Activated CD4-positive, alpha-beta T cell treated with anti-CD3 and anti-CD28 coated beads, Interleukin-2, amount 50 U/mL, for 4 hours (primary cell): ENCODE results near the gene TUFM.
"Not testable (repeated sequence)": the region's sequence is repeated elsewhere in the genome, so short reads cannot be mapped to it uniquely, and the experiment has no call there.

Experiments
- DNase-seq, 2 experiments: peaks; one replicate each; pipeline ENCODE4 v3.0.0-alpha.2; 2020

The TUFM gene

DNA sequence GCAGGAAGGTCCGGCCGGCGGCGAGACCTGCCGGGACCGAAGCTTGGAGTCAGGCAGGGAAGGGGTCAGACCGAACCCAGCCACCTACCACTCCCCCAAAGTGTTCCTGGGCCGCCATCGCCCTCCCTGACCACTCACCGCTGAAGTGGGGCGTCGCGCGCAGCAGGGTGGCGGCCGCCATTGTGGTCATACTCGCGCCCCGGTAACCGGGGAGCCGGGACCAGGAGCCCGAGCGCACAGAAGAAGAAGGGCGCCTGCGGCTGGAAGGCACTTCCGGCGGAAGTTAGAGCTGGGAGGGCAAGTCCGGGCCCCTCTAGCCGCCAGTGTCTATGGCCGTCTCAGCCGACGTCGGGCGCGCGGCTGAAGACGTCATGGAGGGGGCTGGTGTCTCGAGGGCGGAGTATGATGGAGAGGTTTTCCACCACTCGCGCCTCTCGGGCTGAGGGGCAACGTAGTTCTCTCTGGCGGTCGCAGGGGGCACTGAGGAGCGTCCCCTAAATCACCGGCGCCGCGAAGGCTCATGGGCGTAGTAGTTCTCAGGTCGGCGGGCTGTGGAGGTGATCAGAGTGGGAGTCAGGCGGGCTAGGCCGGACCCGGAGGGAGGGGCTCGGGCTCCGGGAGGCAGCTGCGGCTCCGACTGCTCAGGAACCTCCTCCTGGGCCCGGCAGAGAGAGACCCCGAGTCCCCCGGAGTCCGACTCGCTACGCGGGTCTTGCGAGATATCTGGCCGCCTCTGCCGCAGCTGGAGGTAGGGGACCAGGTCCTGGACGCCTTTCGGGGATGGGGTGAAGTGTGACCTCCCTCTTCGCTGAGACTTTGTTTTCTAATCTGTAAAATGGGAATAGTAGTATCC, at the start of gene TUFM:
TSS of gene TUFM (minus strand) at position 269 of the 853 bp plus-strand sequence. CDS start at position 190, 79 bp downstream.
- peak; percentile 97 to 98 for DNase-seq

DNA sequence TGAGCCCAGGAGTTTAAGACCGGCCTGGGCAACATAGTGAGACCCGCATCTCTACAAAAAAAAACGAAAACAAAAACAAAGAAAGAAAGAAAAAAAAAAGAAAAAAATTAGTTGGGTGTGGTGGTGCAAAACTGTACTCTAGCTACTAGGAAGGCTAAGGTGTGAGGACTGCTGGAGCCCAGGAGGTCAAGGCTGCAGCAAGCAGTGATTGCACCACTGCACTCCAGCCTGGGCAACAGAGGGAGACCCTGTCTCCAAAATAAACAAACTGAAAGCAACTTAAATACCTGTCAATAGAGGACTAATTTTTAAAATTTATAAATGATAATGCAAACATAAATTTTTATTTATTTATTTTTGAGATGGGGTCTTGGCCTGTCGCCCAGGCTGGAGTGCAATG, 49.5 kb upstream of the TUFM start:
- DNase-seq = no peak

DNA sequence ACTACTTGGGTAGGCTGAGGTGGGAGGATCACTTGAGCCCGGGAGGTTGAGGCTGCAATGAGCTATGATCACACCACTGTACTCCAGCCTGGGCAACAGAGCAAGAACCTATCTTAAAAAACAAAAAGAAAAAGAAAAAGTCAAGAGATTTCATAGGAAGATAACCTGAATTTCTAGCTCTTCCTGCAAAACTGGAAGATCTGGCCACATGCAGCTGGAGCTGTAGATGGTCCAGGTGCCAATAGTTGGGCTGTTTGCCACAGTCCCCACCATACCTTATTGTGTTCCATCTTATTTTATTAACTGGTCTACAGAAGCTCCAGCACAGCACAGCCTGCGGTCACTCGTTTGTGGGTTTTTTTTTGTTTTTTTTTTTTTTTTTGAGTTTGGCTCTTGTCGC, 47.1 kb upstream of the TUFM start:
- DNase-seq = no peak

DNA sequence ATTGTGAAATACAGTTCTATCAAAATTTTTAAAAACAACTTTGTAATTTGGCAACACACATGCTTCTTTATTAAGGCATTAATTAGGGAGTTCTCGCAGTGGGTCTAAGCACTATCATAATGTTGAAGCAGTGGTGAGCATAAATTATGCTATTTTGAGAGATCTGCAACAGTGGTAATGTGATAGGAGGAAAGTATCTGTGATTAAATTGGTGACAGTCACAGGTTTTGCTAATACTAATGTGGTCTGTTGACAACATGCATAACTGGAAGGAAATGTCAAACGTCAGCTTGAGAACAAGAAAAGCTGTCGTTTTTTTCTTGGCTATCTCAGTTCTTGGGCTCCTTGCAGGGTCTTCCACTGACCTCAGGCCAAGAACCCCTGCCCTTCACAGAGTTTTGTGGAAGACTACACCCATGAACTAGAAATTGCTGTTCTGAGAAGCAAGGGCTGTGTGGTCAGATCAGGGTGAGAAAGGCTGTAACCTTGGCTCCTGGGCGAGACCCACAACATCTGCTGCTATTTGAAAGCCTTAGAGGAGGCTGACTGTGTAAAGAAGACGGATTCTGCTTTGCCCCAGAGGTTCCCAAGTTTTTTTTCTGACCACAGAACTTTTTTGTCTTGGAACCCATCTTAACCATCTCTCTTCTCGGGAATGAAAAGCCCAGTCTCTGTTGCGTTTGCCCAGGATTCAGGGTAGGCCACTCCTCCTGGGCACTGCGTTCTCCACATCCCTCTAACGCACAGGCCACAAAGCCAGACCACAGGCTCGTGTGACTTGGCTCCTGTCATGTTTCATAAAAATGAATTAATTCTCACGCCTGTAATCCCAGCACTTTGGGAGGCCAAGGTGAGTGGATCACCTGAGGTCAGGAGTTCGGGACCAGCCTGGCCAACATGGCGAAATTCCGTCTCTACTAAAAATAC, 46.1 kb upstream of the TUFM start:
- no peak for DNase-seq

DNA sequence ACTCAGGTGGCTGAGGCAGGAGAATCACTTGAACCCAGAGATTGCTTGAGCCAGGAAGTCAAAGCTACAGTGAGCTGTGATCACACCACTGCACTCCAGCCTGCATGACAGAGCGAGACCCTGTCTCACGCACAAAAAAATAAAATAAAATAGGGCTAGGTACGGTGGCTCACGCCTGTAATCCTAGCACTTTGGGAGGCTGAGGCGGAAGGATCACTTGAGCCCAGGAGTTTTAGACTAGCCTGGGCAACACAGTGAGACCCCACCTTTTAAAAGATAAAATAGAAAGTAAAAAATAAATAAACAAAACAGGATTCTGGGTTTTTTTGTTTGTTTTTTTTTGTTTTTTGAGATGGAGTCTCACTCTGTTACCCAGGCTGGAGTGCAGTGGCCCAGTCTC, 44.2 kb upstream of the TUFM start:
- not testable (repeated sequence) for DNase-seq

DNA sequence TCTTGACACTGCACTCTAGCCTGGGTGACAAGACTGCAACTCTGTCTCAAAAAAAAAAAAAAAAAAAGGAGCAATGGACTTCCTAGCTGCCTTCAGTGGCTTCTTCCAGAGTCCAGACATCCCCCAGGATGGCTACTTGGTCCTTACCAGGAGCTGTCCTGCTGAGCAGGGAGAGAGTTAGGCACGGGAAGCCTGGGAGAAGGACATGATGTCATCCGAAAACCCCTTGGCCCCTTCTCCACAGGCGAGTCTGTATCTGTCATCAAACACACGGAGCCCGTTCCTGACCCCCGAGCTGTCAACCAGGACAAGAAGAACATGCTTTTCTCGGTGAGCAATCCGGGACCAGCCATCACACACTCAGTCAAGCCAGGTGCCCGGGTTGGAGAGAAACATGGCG, 40.8 kb upstream of the TUFM start:
- DNase-seq = no peak

DNA sequence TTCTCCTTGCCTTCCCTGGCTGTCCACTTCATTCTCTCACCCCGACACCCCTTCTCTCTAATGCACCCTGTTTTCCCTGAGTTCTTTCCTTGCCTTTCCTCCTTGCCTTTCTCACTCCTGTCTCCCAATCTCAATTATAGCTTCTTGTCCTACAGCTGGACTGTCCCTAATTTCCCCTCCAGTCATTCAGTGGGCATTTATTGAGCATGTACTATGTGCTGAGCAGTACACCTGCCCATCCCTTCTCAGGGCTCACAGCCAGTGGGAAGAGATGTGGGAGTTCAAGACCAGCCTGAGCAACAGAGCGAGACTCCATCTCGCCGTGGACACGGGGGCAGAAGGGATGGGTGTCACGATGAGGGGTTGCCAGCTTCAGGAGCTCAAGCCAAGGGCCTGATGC, 37.9 kb upstream of the TUFM start:
- DNase-seq = no peak

DNA sequence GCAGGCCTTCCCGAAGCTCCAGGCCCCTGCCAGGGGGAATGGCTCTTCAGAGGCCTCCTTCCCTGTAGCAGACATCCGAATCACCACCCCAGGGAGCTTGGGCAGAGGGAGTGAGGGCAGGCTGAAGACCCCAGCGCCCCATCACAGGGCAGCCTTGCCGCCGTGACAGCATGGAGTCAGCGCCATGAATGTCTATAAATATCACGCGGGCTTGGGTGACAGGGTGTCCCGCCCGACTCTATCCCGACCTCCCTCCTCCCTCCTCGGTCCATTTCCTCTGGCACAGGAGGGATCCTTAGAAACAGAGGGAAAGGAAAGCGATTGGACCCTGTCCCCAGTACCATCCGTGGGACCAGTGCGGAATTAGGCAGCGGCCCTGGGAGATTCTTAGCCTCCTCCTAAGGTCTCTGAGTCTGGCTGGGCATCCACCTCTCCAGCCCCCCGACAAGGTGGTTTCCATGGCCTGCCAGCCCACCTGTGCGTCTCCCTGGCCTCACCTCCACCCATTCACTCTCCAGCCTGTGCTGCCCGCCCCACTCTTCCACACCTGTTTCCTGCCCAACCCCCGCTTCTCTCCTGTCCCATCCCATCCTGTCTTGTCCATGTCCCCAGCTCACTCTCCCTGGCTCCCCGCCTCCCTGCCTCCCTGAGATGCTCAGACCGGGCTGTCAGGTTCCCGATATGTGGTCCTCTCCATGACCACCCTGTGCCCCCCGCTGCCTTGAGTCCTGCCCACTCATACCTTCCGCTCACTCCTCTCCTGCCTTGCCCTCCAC, 37.3 kb upstream of the TUFM start:
- DNase-seq = no peak

DNA sequence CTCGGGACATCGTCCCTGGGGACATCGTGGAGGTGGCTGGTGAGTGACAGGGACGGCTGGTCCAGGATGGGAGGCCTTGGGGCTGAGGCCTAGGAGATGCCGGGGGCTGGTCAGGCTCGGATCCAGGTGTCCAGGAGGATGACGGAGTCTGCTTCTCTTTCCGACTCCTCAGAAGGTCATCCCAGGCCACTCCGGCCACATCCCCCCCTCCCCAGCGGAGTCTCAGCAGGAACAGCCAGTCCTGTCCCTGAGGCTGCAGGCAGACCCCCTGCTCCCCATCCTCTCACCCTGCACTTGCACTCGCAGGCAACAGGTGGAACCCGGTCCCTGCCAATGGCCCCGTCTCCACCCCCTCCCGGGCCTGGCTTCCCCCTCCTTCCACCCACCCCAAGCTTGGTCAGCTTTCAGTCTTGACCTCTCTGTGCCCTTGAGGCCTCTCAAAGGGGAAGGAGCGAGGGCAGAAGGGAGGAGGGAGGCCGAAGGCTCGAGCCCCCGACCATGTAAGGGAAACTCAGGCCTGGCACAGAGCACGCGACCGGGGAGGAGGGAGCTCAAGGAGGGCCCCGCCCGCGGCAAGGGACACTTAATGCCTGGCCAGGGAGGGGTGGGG, 36.5 kb upstream of the TUFM start:
- no peak for DNase-seq

DNA sequence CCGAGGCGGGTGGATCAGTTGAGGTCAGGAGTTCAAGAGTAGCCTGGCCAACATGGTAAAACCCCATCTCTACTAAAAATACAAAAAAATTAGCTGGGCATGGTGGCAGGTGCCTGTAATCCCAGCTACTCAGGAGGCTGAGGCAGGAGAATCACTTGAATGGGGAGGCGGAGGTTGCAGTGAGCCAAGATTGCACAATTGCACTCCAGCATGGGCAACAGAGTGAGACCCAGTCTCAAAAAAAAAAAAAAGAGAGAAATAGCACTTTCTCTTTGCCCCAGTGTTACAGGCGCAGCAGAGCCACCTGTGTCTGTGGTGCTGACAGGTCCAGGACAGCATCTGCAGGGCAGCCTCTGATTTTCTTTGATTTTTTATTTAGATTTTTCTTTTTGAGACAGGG, 35.4 kb upstream of the TUFM start:
- DNase-seq = not testable (repeated sequence)

DNA sequence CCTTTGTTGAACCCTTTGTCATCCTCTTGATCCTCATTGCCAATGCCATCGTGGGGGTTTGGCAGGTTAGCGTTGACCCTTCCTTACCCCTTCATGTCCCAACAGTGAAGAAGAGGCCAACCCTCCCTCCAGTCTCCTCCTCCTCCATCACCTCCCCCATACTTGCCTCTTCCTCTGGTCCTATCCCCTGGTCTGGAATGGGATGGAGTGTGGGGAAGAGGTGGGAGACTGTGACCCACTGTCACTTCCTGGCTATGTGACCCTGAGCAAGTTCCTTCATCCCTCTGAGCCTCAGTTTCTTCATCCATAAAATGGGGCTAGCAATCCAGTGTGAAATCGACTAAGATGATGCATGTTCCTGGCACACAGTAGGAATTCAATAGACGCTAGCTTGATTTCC, 34.8 kb upstream of the TUFM start:
- DNase-seq = no peak

DNA sequence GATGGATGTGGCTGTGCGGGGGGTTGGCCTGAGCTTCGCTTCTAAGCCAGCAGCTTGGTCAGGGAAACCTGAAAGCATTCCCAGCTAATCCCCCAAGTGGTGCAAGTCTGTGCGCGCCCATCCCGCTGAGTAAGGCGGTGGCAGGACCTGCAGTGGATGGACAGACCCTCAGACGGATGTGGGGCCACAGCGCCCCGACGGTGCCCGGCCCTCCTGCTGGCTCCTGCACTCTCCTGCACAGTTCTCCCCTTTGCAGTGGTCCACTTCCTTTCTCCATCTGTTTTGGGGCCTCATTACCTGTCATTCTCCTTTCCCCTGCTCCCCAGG, 34.4 kb upstream of the TUFM start:
- DNase-seq = no peak

DNA sequence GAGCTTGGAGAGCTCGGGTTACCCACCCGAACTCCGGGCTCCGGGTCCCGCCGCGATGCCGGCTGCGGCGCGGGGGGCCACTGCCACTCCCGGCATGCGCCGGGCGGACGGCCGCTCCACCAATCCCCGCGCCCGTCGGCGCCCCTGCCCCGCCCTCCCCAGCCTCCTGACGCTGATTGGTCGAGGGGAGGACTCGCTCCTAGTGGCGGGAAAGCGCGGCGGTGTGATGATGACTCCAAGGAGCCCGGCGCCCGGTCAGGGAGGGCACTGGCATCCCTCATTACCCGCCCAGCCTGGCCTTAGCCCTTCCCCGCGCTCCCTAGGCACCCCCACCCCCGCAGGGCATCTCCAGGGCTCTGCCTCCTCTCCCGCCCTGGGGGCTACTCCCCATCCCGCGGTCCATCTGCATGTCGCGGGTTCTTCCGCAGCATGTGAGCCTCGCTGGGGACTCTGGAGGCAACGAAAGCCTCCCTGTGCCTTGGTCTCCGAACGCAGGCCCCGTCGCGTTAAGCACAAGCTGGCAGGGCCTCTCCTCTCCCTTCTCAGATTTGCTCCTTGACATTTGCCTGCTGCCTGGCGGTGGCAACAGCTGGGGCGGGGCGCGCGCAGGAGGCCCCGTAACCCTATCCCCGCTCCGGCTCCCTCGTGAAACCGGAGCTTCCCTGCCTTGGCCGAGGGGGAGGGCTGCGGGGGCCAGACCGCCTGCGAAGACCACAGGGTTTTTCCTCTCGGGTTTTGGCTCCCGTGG, 33.9 kb upstream of the TUFM start:
- DNase-seq = peak; percentile 87 to 89

DNA sequence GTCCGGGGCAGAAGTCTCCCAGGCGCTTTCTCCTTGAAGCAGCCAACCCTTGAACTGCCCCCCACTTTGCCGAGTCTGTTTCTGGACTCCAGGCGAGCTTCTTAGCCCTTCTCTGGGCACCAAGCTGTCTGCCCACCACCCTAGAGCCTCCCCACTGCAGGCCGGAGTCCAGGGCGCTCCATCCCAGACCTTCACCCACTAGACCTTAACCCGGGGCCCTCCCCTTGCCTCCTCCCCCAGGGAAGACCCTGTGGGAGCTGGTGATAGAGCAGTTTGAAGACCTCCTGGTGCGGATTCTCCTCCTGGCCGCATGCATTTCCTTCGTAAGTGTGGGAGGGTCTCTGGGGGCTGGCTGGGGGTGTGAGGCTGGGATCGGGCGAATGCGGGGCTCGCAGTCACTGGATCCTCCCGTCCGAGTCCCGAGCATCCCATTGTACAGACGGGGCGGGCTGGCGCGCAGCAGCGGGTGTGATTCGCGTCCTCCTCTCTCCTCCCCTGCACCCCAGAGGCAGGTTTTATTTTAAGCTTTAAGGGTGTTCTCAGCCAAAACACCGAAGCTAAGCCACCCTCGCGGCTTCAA, 33.2 kb upstream of the TUFM start:
- DNase-seq = no peak

DNA sequence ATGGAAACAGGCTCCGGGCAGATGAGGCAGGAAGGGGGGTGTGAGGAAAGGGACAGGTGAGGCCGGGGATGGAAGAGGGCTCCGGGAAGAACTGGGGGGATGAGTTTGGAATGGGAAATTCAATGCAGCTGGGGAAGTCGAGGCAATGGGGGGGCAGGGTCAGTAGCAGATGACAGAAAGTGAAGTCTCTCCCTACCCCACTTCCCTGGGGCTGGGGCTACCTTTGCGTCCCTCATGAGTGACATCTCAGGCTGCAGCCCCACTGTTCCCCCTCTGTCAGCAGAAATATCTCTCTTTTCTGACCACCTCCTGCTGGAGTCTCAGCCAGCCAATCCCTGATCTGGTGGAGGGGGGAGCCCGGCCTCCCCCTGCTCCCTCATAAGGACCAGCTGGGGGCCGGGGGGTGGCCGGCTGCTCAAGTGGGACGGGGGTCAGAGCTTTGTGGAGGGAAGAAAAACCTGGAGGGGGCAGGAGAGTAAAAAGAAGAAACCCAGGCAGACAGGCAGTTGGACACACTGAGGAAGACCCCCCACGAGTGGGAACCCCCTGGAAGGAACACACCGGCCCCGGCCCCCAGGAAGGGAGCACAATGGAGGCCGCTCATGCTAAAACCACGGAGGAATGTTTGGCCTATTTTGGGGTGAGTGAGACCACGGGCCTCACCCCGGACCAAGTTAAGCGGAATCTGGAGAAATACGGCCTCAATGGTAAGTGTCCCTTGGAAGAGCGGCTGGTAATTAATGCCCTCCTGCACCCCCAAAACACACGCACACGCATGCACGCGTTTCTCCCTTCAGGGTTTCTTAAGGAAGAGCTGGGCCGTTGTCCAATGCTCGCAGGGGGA, 32.2 kb upstream of the TUFM start, which contains the start of gene ATP2A1:
TSS of gene ATP2A1 (plus strand) at position 406 of the 844 bp plus-strand sequence. CDS start at position 590, 184 bp downstream.
- no peak for DNase-seq

DNA sequence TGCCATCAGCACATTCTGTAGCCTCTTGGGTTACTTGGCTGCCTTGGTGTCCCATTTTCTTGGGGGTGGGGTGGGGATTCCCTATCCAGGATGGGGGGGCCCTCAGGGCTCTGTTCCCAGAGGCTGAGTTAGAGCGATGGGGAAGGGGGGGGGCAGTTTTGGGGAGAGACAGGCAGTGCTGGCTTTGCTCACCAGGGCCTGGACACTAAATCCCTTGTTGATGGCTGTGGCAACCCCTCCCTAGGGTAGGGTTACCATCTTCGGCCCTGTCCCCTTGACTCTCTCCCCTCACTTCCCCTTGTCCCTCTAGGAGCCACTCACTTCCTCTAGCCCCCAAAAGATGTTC, 31.5 kb upstream of the TUFM start:
- no peak for DNase-seq

DNA sequence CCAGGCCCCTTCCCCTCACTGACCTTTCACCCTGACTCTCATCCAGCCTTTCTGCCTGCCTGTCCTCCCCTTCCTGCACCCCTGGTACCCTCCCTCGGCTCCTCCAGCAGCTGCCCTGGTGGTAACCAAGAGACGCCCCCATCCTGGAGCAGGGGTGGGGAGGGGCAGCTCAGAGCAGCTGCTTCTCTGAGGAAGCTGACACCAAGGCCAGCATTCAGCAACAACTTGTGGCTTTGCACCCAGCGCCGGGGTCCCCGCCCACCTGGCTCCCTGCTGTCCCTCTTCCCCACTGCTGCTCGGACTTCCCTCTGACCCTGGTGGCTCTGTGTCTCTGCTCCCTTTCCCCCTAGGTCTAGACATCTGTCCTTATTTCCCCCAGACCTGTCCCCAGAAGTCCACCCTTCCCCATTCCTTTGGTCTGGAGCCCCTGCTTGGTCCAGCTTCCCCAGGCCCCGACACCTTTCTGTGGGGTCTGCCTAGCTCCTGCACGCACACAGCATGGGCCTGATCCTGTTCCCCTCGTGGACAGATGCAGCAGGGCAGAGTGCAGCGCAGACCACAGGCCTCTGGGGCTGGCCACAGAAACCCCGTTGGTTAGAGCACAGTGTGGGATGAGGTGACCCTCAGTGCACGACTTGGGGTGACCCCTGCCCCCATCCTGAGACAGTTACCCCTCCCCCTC, 31.0 kb upstream of the TUFM start:
- DNase-seq = no peak

DNA sequence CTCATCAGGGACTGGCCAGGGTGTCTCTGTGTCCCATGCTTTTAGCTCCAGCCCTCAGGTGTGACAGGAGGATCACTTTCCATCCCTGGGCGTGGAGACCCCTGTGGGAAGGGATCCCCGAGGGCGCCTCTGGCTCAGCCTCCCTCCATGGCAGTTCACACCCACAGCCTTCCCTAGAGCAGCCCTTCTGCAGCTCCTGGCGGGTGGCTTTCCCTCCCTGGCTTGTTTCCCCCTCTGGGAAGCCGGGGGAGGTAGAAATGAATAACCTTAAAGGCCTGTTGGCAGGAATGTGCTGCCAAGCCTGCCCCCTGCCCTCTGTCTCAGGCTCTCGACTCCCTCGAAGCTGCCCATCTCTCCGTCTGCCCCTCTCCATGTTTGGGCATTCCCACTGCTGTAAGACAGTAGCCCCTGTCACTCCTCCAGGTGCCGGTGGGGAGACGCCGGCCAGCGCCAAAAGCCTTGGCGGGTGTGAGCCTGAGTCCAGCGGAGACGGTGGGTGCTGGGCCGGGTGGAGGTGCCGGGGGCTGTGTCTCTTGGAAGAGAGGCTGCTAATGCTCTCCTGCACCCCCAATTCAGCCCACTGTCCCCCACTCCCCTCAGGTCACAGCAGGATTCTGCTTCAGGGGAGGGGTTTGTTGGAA, 30.0 kb upstream of the TUFM start:
- no peak for DNase-seq
